Activated effector memory CD4-positive, alpha-beta T cell treated with anti-CD3 and anti-CD28 coated beads, Interleukin-2, amount 50 U/mL, for 16 hours (primary cell): ENCODE measurements around the gene NPAS2.

Experiments used
- DNase-seq: peaks from one replicate; pipeline ENCODE4 v3.0.0-alpha.2; 2020

NPAS2 gene

GRCh38 chr2:100974712-100975520 is 155.0 kb downstream of the NPAS2 start:
- DNase-seq = peak; percentile 57

- DNase-seq = no peak
Observed at GRCh38 chr2:100975521-100975785, 155.5 kb downstream of the NPAS2 start.

GRCh38 chr2:100976061-100976460 is 156.1 kb downstream of the NPAS2 start:
- peak; percentile 45 for DNase-seq

GRCh38 chr2:100976645-100977391 is 156.9 kb downstream of the NPAS2 start:
- peak; percentile 48 for DNase-seq

GRCh38 chr2:100977511-100977910 is 157.6 kb downstream of the NPAS2 start:
- no peak for DNase-seq

GRCh38 chr2:100978582-100979191 is 158.7 kb downstream of the NPAS2 start:
- DNase-seq = peak; percentile 56

GRCh38 chr2:100980046-100980445 is 160.1 kb downstream of the NPAS2 start:
- DNase-seq = peak; percentile 17

- no peak for DNase-seq
Observed at GRCh38 chr2:100981011-100981410, 161.1 kb downstream of the NPAS2 start.

GRCh38 chr2:100982431-100982861 is 162.5 kb downstream of the NPAS2 start:
- DNase-seq = peak; percentile 50

GRCh38 chr2:100983201-100983600 is 163.3 kb downstream of the NPAS2 start:
- DNase-seq = peak; percentile 31

- no peak for DNase-seq
Observed at GRCh38 chr2:100983684-100984310, 163.9 kb downstream of the NPAS2 start.

GRCh38 chr2:100984892-100985307 is 165.0 kb downstream of the NPAS2 start:
- peak; percentile 90 for DNase-seq

GRCh38 chr2:100986157-100986556 is 166.2 kb downstream of the NPAS2 start:
- no peak for DNase-seq

- DNase-seq = no peak
Observed at GRCh38 chr2:100987536-100987935, 167.6 kb downstream of the NPAS2 start.

GRCh38 chr2:100987974-100988373 is 168.0 kb downstream of the NPAS2 start:
- DNase-seq = no peak

GRCh38 chr2:100988630-100989417 is 168.9 kb downstream of the NPAS2 start:
- no peak for DNase-seq

- no peak for DNase-seq
Observed at GRCh38 chr2:100989666-100990065, 169.7 kb downstream of the NPAS2 start.

GRCh38 chr2:100990166-100990565 is 170.2 kb downstream of the NPAS2 start:
- DNase-seq = no peak

GRCh38 chr2:100990650-100991403 is 170.9 kb downstream of the NPAS2 start:
- DNase-seq = no peak

GRCh38 chr2:100991404-100991773 is 171.4 kb downstream of the NPAS2 start:
- no peak for DNase-seq

GRCh38 chr2:100992262-100992661 is 172.3 kb downstream of the NPAS2 start:
- DNase-seq = no peak

GRCh38 chr2:100993294-100993693 is 173.4 kb downstream of the NPAS2 start:
- no peak for DNase-seq
